HepG2 (cell line): ENCODE measurements around the gene USF2. TPM values are rescaled to one million over a fixed set of nuclear protein-coding genes. Genes with fewer than 3 reads are reported as not detected.

Source experiments
- ATAC-seq: fragments of 200-7000 bp; cut with Tn5 transposase; 3 replicates; pipeline ENCODE4 v1.9.1; 2020; ENCODE audit warnings: mild to moderate bottlenecking, moderate library complexity
- BruUV-seq: library from RNA; stranded (reverse); fragments of 400-500 nt; replicated peaks from 2 replicates; lab custom pipeline; 2021; lab: Mats Ljungman, UMichigan
- CTCF ChIA-PET: fragments of 300-600 bp; formaldehyde crosslinking; extraction: SDS; loops from one replicate; lab custom pipeline; 2021; ENCODE audit warnings: low total read pairs, inconsistent platforms, low intra/inter-chr PET ratio; lab: Yijun Ruan, JAX
- POLR2A ChIA-PET: fragments of 350-600 bp; sonication (Branson Sonifier 250); formaldehyde crosslinking; loops from one replicate; lab custom pipeline; 2020; ENCODE audit warnings: antibody characterized with exemption, inconsistent platforms; lab: Yijun Ruan, JAX
- DNase-seq: peaks from one replicate; pipeline ENCODE4 v3.0.0-alpha.2; 2015; ENCODE audit warnings: low spot score
- FAIRE-seq: peaks from 3 replicates; lab custom pipeline; 2011; peaks lifted over from hg19 to GRCh38; lab: Jason Lieb, UNC
- H2AFZ ChIP-seq: one replicate; pipeline ENCODE4 v1.6.1; 2011; ENCODE audit warnings: low read length, inconsistent platforms
- H3K27ac ChIP-seq: fragments of 300-600 bp; 3 replicates; pipeline ENCODE4 v1.8.0; 2011; ENCODE audit warnings: mixed run types, mild to moderate bottlenecking, mixed read lengths, low read length, inconsistent platforms; ENCODE audit not compliant: insufficient read depth; ENCODE audit errors: extremely low read length
- H3K27me3 ChIP-seq, 2 experiments: fragments of 200-600 bp in 1 of 2; 2 replicates in 1 of 2; 3 replicates in 1 of 2; pipeline versions ENCODE4 v1.6.0 to v1.8.0; 2011; ENCODE audit warnings: low read length in 2 of 2, mild to moderate bottlenecking in 2 of 2, moderate library complexity in 2 of 2, inconsistent platforms in 1 of 2; ENCODE audit not compliant: insufficient read depth in 2 of 2, control insufficient read depth in 1 of 2
- H3K36me3 ChIP-seq, 2 experiments: fragments of 200-600 bp in 1 of 2; replicated peaks in 1 of 2; 2 replicates in 1 of 2; 3 replicates in 1 of 2; pipeline versions ENCODE4 v1.5.1 to v1.8.0; 2011; ENCODE audit warnings: low read length in 2 of 2, inconsistent platforms in 1 of 2; ENCODE audit not compliant: insufficient read depth in 2 of 2, control insufficient read depth in 1 of 2
- H3K4me1 ChIP-seq: 2 replicates; pipeline ENCODE4 v1.5.1; 2012; ENCODE audit warnings: low read length, inconsistent platforms; ENCODE audit not compliant: insufficient read depth
- H3K4me2 ChIP-seq: 2 replicates; pipeline ENCODE4 v1.6.0; 2011; ENCODE audit warnings: low read depth, low read length, inconsistent platforms
- H3K4me3 ChIP-seq, 3 experiments: fragments of 200-600 bp in 1 of 3; sonication (generic), shearing (Covaris generic) in 1 of 3; replicated peaks in 1 of 3; 2 replicates each; pipeline ENCODE4 v1.5.1; 2011 to 2016; ENCODE audit warnings: low read length in 3 of 3, inconsistent platforms in 2 of 3, low read depth in 2 of 3, mild to moderate bottlenecking in 2 of 3, control low read depth in 1 of 3, mixed read lengths in 1 of 3; ENCODE audit not compliant: insufficient read depth in 1 of 3
- H3K79me2 ChIP-seq: one replicate; pipeline ENCODE4 v1.6.1; 2011; ENCODE audit warnings: low read length, inconsistent platforms; ENCODE audit not compliant: insufficient read depth
- H3K9ac ChIP-seq: 2 replicates; pipeline ENCODE4 v1.6.0; 2011; ENCODE audit warnings: mild to moderate bottlenecking, low read depth, low read length, inconsistent platforms; ENCODE audit not compliant: insufficient read depth
- H3K9me3 ChIP-seq: 2 replicates; pipeline ENCODE4 v1.5.1; 2012; ENCODE audit warnings: mild to moderate bottlenecking, low read length
- H4K20me1 ChIP-seq: 2 replicates; pipeline ENCODE4 v1.6.0; 2011; ENCODE audit warnings: inconsistent platforms, mild to moderate bottlenecking, low read length, moderate library complexity; ENCODE audit not compliant: insufficient read depth
- NKX3-1 ChIP-seq: sonication (generic); formaldehyde crosslinking; IDR thresholded peaks from 2 replicates; pipeline ENCODE4 v1.5.0; 2020; ENCODE audit warnings: missing genetic modification reagents
- PCBP2 ChIP-seq: fragments of 200-400 bp; formaldehyde crosslinking; optimal IDR thresholded peaks from 2 replicates; pipeline ENCODE3; 2018; ENCODE audit warnings: low read length, low read depth; ENCODE audit not compliant: poor library complexity, severe bottlenecking
- THAP9 ChIP-seq: sonication (generic); formaldehyde crosslinking; IDR thresholded peaks from 2 replicates; pipeline ENCODE4; 2020; ENCODE audit warnings: missing genetic modification reagents, mild to moderate bottlenecking, borderline replicate concordance
- ZNF460 ChIP-seq: sonication (generic); formaldehyde crosslinking; IDR thresholded peaks from 2 replicates; pipeline ENCODE4 v1.5.1; 2020; ENCODE audit warnings: missing genetic modification reagents, mild to moderate bottlenecking, borderline replicate concordance
- WGBS: methylation state at CpG from one replicate; pipeline ENCODE4 v1.1.6; 2017; ENCODE audit warnings: low lambda C conversion rate; 5-methylcytosine and 5-hydroxymethylcytosine counted together
- in situ Hi-C: cut with HindIII; loops from 2 replicates; pipeline ENCODE4 v1.10.0; 2017; ENCODE audit warnings: low pct_unique_long_range_greater_than_20kb; ENCODE audit not compliant: extremely low pct_ligation_motif_present
- intact Hi-C: fragments of 100-400 bp; cut with micrococcal nuclease; formaldehyde crosslinking; loops from one replicate; pipeline ENCODE4 v1.10.0; 2022; ENCODE audit not compliant: unreplicated experiment
- polyA plus RNA-seq, 8 experiments: library from polyadenylated mRNA; depleted of rRNA in 3 of 8; stranded (reverse) in 7 of 8; unstranded in 1 of 8; fragments of >200 nt; fragmentation: Illumina TruSeq in 4 of 8; extraction: Trizol in 4 of 8; gene quantifications; 2 replicates each; pipeline versions ENCODE4 v1.2.1 to v1.2.3, GENCODE V29; 2011 to 2016; ENCODE audit warnings: low read depth in 4 of 8, missing spikeins in 1 of 8, mixed read lengths in 1 of 8; ENCODE audit not compliant: insufficient read depth in 1 of 8
- total RNA-seq, 5 experiments: library from RNA; depleted of rRNA; stranded (reverse); fragments of >200 nt; fragmentation: Illumina TruSeq; extraction: Trizol; gene quantifications; 2 replicates each; pipeline ENCODE4 v1.2.3, GENCODE V29; 2016; ENCODE audit warnings: low read depth in 1 of 5
- TF ChIP-seq, protein P1 (sequence below): sonication (generic); formaldehyde crosslinking; IDR thresholded peaks from 2 replicates; pipeline ENCODE4 v1.5.0; 2020; ENCODE audit warnings: mild to moderate bottlenecking, low read depth, missing genetic modification reagents, borderline replicate concordance

The USF2 gene
- total and polyA plus RNA-seq, 2 of the 13 experiments (the other 11 are each of a cell fraction or from before 2014, with no cell fraction given) = 54.9 to 106 TPM

- no peak for ATAC-seq
- TF ChIP-seq NKX3-1 (CRISPR knock-in tag) (0 out of 2 replicates have a peak, but pooled peaks have one; percentile 54), THAP9 (0 out of 2 replicates have a peak, but pooled peaks have one; percentile 3), ZNF460 (peak; percentile 28), PCBP2 (no peak)
- TF ChIP-seq, protein P1, sequence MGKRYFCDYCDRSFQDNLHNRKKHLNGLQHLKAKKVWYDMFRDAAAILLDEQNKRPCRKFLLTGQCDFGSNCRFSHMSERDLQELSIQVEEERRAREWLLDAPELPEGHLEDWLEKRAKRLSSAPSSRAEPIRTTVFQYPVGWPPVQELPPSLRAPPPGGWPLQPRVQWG (CRISPR knock-in tag) = no peak
- Histone ChIP-seq H3K9me3 (no peaks in the 10 kb centered on the region), H3K27ac (peak overlapping the region; percentile 29), H3K4me3 (no peak overlapping the region), H3K9ac (no peak overlapping the region), H3K27me3 (no peaks in the 10 kb centered on the region), H3K36me3 (peaks cover 11 to 50% of the 10 kb centered on the region in 2 experiments; a peak in 4 of 5 replicates), H2AFZ (no peak overlapping the region), H3K4me1 (peaks cover 57% of the 10 kb centered on the region), H4K20me1 (peaks cover 3% of the 10 kb centered on the region; the same call in 1 of the 2 replicates), H3K79me2 (peaks cover 17% of the 10 kb centered on the region), H3K4me2 (no peak overlapping the region)
- CTCF ChIA-PET = no interaction called here
- POLR2A ChIA-PET = interaction anchor here (1.9 kb wide), 1 partner anchor 11 kb away, joined by 19 read pairs; no protein-coding TSS in a partner anchor
- FAIRE-seq = no peak
- in situ Hi-C loops (no loop called here), intact Hi-C loops (no loop called here)
- WGBS = 98% methylated on average over 17 of the region's 17 CpGs
- no peak for DNase-seq
- no TSS peak for BruUV-seq
These were observed 14.1 kb upstream of the USF2 start for GRCh38 chr19:35254341-35255297.
